HG02840 (cell line): ENCODE measurements around the gene ACTL10.
"Not testable (repeated sequence)": the region's sequence is repeated elsewhere in the genome, so short reads cannot be mapped to it uniquely, and the experiment has no call there.

Source experiments
- ATAC-seq: cut with Tn5 transposase; IDR thresholded peaks from one replicate; pipeline ENCODE4 v1.9.1; 2021; ENCODE audit warnings: mild to moderate bottlenecking, moderate library complexity, moderate number of reproducible peaks; ENCODE audit not compliant: unreplicated experiment, low FRiP score

Gene ACTL10

GRCh38 chr20:33689973-33690372, 23.2 kb downstream of the ACTL10 start:
- no peak for ATAC-seq

GRCh38 chr20:33693289-33693688, 26.5 kb downstream of the ACTL10 start:
- ATAC-seq: no peak

- ATAC-seq: no peak
Observed at GRCh38 chr20:33693741-33694638, 27.2 kb downstream of the ACTL10 start.

GRCh38 chr20:33694639-33695012, 27.9 kb downstream of the ACTL10 start:
- no peak for ATAC-seq

GRCh38 chr20:33696448-33696847, 29.7 kb downstream of the ACTL10 start:
- no peak for ATAC-seq

GRCh38 chr20:33697129-33697528, 30.4 kb downstream of the ACTL10 start:
- ATAC-seq: no peak

- ATAC-seq: not testable (repeated sequence)
Observed at GRCh38 chr20:33698966-33699365, 32.2 kb downstream of the ACTL10 start.

- not testable (repeated sequence) for ATAC-seq
Observed at GRCh38 chr20:33700696-33701441, 34.1 kb downstream of the ACTL10 start.

- no peak for ATAC-seq
Observed at GRCh38 chr20:33701629-33702450, 35.1 kb downstream of the ACTL10 start.

- no peak for ATAC-seq
Observed at GRCh38 chr20:33702861-33703260, 36.1 kb downstream of the ACTL10 start.

- no peak for ATAC-seq
Observed at GRCh38 chr20:33703498-33704137, 36.9 kb downstream of the ACTL10 start.

GRCh38 chr20:33704197-33704924, 37.6 kb downstream of the ACTL10 start:
- no peak for ATAC-seq

GRCh38 chr20:33707668-33708067, 40.9 kb downstream of the ACTL10 start:
- ATAC-seq: no peak

GRCh38 chr20:33709398-33709797, 42.7 kb downstream of the ACTL10 start:
- no peak for ATAC-seq

- ATAC-seq: no peak
Observed at GRCh38 chr20:33709905-33710541, 43.3 kb downstream of the ACTL10 start.

GRCh38 chr20:33710681-33711445, 44.1 kb downstream of the ACTL10 start:
- ATAC-seq: no peak

- no peak for ATAC-seq
Observed at GRCh38 chr20:33711446-33711738, 44.6 kb downstream of the ACTL10 start.

GRCh38 chr20:33713865-33714367, 47.2 kb downstream of the ACTL10 start:
- ATAC-seq: no peak
